Skeletal muscle cell (primary cell): ENCODE data around the gene HECTD2.
A peak's percentile ranks its signal among the peaks of the same experiment; 100 is the strongest.

ENCODE experiments used
- DNase-seq: peaks from one replicate; pipeline ENCODE4 v3.0.0-alpha.2; 2010; ENCODE audit warnings: low read depth
- H3K4me3 ChIP-seq: 2 replicates; pipeline ENCODE4 v1.5.1; 2011; ENCODE audit warnings: low read depth, mild to moderate bottlenecking, control low read depth, low read length, moderate library complexity

The HECTD2 gene

DNA sequence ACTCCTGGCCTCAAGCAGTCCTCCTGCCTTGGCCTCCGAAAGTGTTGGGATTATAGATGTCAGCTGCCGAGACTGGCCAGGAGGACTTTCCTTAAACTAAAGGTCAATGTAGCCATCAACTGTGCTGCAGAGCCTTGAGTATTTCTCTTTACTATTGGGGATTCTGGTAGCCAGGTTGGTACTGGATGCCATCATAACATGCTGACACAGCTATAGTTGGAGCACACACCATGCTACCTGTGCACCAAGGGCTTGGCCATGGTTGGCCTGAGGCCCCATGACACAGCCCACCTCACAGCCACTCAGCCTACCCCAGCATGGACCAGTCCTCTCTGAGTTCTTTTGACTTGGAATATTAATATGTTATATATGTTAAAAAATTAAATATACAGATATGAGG lies 54.4 kb downstream of the HECTD2 start:
- no peak overlapping the region for H3K4me3 ChIP-seq
- DNase-seq, result no peak

DNA sequence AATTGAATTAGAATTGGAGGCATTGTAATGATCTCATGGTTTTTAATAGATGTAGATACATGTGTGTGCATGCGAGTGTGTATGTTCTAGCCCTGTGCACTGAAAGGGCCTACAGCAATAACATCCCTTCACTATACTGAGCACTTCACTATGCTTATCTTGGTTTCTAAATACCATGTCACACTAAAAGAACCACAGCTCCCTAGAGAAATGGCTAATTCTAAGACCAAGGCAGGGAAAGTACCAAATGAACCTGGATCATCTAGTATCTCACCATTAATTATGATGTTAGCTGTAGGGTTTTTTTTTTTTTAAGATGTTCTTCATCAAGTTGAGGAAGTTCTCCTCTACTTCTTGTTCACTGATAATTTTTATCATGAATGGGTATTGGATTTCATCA lies 55.1 kb downstream of the HECTD2 start:
- DNase-seq, result no peak
- H3K4me3 ChIP-seq, result no peak overlapping the region

DNA sequence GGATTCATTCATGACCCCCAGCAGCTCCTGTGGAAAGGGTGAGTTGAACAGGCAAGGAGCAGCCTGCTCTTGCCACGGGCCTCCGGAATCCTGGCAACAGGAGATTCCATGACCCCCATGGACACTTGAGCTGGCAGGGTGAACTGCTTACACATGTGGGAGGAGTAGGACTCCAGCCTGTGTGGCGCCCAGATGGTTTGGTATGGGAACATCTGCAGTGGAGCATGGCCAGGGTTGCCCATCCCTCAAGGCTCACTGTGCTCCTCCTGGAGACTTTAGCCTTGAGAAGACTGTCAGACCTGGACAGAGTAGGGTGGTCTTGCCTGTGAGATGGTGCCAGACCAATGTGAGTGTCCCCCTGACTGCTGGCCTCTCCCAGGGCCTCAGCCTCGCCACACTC lies 57.0 kb downstream of the HECTD2 start:
- no peak for DNase-seq
- H3K4me3 ChIP-seq, result no peak overlapping the region

DNA sequence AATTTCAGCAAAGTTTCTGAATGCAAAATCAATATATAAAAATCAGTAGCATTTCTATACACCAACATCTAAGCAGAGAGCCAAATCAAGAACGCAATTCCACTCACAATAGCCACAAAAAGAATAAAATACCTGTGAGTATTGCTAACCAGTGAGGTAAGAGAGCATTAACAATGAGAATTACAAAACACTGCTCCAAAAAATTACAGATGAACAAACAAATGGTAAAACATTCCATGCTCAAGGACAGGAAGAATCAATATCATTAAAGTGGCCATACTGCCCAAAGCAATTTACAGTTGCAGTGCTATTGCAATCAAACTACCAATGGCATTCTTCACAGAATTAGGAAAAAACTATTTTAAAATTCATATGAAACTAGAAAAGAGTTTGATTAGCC lies 61.5 kb downstream of the HECTD2 start:
- no peak for DNase-seq
- H3K4me3 ChIP-seq, result no peak overlapping the region

DNA sequence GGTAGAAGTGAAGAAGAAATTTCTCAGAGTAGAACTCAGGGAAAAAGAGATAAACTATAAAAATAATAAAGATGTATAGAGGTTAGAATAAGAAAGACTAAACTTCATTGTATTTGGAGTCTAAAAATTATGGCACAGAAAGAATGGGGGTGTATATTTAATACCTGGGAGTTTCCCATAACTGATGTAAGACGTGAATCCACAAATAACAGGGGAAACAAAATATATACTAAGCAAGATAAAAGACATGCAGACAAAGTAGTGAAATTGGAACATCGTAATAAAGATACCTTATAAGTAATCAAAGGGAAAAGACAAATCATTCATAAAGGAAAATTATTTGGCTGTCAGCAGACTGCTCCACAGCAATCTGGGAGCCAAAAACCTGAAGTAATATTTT lies 62.8 kb downstream of the HECTD2 start:
- DNase-seq, result no peak
- H3K4me3 ChIP-seq, result no peak overlapping the region

DNA sequence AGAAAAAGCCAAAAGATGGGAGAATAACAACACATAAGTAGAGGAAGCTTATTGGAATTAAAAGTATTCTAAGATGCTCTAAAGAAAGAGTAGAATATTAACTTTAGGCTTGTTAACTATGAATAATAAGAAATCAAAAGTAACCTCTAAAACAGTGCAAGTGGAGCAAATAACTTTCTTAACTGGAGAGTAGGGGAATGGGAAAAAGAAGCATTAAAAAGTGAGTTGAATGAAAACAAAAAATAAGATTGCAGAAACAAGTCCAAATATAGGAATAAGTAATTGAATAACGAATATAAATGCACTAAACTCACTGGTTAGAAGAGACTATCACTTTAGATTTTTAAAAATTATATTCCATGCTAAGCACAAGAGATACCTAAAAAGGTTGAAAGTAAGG lies 63.9 kb downstream of the HECTD2 start:
- H3K4me3 ChIP-seq, result no peak overlapping the region
- no peak for DNase-seq

DNA sequence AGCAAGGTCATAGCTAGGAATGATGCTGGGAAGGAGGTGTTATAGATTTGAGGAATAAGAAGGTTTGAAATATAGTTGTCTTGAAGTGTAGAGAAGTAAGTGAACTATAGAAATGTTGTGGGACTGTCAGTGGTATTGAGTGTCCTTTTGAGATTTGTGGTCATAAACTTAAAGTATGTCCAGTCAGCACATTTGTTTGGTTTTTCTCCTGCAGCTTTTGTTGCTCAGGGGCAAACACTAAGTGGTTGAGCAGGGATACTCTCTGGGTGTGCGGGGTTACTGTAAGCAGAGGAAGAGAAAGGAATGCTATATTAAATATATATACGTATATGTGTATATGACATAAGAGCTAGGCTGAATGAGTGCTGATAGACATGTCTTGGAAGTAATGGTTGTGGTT lies 67.1 kb downstream of the HECTD2 start:
- H3K4me3 ChIP-seq, result no peak overlapping the region
- DNase-seq, result no peak

DNA sequence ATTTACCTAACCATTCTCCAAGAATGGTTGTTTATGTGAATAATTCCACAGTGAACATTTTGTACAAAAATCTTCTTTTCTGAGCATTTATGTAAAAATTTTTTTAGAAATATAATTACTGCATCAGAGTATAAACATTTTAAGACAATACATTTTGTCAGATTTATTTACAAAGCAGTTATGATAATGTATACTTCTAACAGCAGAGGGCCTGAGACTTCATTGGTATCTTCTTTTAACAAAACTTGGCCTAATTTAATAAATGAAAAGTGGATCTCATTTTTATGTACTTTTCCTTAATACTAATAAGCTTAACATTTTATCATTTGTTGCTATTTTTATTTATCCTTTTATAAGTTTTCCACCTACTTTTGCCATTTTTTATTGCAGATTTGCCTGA lies 69.4 kb downstream of the HECTD2 start:
- H3K4me3 ChIP-seq, result no peak overlapping the region
- DNase-seq, result no peak

DNA sequence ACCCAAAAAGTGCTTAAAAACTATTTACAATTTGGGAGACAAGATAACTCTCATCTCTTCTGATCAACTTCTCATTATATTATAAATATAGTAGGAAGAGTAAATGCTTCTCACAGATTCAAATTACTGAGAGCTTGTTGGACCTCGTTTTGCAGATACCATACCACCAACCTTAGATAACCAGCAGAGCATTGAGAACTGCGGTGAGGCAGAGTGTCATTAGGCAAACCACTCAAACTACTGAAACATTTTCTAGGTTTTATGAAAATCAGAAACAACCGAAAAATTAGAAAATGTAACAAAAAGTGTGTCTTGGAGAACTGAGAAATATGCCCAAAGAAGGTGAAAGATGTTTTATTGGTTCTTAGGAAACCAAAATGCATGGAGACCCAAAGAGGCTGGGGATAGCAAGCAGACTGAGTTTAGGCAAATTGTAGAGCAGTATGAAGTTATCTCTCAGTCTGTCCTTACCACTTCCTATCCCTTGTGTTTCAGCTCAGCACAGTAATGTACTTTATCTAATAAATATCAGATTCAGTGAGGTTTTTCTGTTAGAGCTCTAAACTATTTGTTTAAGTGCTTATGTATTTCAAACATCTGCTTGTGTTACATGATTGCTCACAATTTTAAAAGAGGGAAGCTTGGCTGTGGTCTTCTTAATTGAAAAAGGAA lies 77.9 kb downstream of the HECTD2 start:
- DNase-seq, result no peak
- H3K4me3 ChIP-seq, result no peak overlapping the region

DNA sequence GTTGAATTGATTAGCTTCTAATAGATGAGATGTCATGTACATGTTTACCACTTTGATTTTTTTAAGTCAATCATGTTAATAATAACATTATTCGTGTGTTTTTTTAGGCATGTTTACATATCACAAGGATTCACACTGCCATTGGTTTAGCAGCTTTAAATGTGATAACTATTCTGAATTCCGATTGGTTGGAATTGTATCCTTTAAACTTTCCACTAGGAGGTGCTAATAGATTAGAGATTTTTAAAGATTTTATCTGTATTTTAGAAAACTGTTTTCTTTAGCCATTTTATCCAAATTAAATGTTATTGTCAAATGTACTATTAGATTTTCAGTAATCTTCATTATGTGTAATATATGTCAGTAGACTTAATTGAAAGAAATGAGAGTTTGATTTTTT lies 83.2 kb downstream of the HECTD2 start:
- peak; percentile 12 for DNase-seq
- H3K4me3 ChIP-seq, result no peak overlapping the region

DNA sequence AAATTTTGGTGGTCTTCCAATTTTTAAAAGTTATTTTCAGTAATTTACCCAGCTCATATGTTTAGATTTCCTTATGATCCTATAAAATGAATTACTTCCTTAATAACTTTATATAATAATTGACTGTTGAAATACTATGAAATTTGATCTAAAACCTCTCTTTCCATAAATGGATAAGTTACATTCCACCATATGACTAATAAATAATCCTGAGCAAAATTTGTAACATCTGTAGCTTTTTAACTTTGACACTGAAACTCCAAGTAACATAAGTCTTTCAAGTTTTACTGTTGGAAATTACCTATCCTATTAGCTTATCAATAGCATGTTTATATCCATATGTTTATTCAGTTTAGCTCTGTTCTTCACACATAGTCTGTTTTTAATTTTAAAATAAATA lies 85.3 kb downstream of the HECTD2 start:
- no peak overlapping the region for H3K4me3 ChIP-seq
- DNase-seq, result no peak

DNA sequence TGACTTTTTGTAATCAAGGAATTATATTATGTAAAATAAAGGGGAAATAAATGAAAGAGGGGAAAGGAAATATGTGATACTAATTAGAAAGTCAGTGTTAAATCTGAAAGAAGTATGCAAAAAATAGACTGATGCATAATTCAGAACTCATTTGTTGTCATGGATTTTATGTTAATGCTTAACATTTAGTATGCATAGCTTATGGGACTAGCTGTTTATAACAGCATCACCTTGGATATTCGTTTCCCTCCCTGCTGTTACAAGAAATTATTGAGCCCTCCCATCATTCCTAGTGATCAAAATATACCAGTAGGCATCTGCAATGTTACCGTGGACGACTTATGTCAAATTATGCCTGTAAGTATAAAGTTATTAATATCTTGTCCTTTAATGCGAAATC lies 85.9 kb downstream of the HECTD2 start:
- H3K4me3 ChIP-seq, result no peak overlapping the region
- DNase-seq, result no peak

DNA sequence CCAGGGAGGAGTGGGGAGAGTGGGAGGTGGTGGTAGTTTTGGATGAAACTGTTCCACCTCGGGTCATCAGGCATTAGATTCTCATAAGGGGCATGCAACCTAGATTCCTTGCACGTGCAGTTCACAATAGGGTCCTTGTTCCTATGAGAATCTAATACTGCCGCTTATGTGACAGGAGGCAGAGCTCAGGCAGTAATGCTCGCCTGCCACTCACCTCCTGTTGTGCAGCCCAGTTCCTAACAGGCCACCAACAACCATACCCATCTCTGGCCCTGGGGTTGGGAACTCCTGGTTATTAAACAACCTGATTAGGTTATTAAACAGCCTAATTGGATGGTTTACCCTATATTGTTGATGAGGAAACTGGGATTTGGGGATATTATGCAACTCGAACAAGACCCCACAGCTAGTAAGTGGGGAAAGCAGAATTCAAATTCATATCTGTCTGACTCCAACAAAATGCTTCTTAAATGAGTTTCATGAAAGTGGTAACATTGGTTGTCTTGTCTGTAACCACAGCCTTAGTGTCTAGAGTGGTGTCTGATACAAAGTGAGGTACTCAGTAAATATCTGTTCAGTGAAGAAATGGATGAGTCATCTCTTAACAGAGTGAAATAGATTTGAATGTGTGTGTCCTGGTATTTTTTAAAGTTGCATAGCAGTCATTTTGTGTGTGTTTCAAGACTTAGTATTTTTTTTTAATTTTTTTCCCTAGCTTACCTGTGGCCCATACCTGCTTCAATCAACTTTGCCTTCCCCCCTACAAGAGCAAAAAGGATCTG lies 101.6 kb downstream of the HECTD2 start:
- H3K4me3 ChIP-seq, result no peak overlapping the region
- peak; percentile 58 for DNase-seq

DNA sequence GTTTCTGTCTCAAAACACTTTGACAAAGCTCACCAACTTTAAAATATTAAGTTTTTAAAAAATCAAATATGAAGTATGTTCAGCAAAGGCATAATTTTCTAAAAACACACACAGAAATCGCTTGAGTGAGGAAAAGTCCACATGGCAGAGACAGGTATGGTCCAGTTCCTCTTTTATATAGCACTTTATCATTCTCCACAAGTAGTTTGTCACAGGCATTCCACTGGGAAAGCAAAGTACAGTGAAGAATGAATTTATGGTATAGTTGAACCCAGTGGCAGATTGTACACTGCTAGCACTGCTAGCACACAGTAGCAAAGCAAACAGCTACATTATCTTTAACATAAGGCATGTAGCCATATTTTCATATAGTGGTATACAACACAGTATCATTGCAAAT lies 102.3 kb downstream of the HECTD2 start:
- no peak for DNase-seq
- H3K4me3 ChIP-seq, result no peak overlapping the region

DNA sequence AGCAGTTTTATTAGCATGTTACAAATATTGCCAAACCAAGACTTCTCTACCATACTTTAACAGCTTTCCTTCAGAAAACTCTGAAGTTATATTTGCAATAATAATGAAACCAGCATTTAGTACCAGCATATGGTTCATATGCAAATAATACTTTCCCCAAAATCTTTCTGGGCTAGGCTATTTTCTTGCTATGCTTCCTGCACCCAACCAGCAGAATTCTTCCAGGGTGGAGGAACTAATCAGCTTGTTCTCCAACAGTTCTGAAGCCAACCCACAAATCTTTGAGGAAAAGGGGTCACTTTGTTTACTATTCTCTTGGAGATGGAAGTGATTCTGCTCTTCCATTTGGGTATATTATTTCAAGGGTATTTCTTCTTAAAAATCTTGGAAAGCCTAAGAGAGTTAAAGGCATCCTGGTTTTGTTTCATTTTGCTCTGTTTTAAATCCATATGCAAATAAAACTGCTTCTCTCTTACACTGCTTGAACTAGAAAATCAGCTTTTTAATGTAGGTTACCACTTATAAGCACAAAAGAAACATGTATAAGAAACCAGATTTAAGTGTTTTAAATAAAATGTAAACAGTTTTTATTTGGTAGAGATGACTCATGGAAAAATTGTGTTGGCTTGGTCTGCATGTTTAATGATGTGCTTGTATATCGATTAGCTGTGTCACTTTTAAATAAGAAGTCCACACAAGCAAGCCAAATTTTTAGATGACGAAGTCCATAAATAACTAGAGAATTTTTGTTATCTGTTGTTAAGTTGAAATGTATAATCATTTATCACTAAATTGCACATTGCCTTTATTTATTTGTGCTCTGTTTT lies 103.7 kb downstream of the HECTD2 start:
- H3K4me3 ChIP-seq, result no peak overlapping the region
- DNase-seq, result no peak

DNA sequence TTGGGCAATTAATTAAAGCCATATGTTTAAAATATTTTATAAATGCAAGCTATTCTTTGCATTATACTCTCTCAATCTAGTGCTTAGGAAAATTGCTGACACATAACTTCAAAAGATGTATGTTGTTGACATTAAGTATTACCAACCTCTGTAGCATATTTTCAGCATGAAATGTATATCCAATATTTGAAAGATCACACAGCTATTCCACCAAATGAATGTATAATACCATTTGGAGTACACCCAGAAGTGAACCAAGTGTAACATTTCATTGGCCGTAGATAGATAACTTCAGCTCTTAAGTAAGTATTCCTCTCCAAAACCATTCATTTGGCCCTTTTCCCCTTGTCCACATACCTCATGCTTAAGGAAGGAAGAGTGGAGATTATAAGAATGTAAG lies 104.6 kb downstream of the HECTD2 start:
- H3K4me3 ChIP-seq, result no peak overlapping the region
- no peak for DNase-seq

DNA sequence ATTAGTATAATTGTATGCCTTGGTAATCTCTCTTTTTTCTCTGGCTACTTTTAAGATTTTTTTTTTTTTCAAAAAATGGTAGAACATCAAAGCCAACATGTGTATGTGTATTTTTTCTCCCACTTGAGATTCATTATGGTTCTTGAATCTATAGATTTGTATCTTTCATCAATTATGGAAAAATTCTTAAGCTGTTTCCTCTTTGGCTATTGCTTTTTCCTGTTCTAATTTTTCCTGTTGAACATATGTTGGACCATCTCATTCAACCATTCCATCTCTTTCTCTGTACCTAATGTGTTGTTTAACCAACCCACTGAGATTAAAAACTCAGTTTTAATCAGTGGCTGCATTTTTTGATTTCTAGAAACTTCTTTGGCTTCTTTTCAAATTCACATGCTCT lies 107.2 kb downstream of the HECTD2 start:
- H3K4me3 ChIP-seq, result no peak overlapping the region
- no peak for DNase-seq

DNA sequence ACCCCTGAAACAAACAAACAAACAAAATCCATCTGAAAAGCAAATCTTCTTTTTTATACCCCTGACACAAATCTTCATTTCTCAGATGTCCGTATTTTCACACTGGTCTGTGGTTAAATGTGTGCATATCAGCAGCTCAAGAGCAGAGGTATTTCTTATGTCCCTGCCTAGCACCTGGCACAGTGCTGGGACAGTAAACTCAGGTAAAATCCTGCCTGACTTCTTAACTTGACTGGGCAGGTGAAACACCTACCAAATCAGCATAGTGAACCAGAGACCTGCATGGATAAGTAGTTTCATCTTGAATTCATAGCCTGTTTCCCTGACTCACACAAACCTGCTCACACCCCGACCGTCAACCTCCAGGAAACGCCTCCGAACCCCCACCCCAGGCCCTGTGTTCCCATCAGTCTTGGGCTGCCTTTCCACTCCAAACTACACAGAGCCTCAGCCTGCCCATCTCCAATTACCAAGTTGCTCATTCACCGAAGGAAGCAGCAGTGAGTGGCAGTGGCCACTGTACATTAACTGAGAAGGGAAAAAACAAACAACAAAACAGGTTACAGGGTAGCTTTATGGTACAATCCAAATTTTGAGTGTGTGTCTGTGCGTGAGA lies 109.9 kb downstream of the HECTD2 start:
- DNase-seq, result no peak
- H3K4me3 ChIP-seq, result no peak overlapping the region

DNA sequence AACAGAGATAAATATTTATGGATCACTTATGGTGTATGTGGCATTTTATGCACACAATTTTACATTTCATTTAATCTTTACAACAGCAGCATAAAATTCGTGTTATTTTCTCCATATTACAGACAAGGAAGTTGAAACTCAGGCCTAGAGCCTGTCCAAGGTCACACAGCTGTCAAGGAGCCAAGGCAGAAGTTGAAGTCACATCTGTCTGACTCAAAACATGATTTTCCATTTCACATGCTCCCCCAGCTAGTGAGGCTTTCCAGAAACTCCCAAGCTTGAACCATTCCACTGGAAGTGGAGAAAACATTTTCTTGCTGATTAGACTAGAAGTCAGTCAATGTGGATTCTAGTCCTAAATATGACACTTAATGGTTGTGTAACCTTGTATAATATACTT lies 110.5 kb downstream of the HECTD2 start:
- no peak for DNase-seq
- no peak overlapping the region for H3K4me3 ChIP-seq

DNA sequence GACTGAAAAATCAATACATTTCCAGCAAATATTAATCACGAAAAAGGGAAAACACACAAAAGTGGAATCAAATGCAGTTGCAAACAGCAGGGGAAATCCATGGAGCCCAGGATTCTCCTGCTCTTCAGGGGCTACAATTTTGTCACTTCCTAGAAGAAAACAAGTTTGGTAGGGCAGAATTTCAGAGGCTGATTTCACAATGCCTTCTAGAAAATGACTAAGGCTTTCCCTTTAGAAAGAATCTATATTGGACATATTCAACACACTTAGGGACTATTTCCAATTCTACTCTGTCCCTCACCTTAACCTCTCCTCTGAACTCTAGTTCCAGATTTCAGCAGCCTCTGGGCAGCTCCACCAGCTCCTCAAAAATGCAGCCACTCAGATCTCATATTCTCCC lies 111.3 kb downstream of the HECTD2 start:
- H3K4me3 ChIP-seq, result no peak overlapping the region
- no peak for DNase-seq
